ENCODE measurements around the gene PAGE3. TPM values are rescaled to one million over a fixed set of nuclear protein-coding genes. Genes with fewer than 3 reads are reported as not detected.

The PAGE3 gene
- total RNA-seq (ENCODE audit: insufficient read depth, low replicate concordance), result not detected

GRCh38 chrX:55264816-55265215 is at the start of gene PAGE3:
Gene PAGE3 (minus strand): TSS chrX:55264916. CDS start chrX:55263903, 1,013 bp downstream.
- no peak for DNase-seq (ENCODE audit: low spot score)

GRCh38 chrX:55312655-55313054 is 47.9 kb upstream of the PAGE3 start:
- no peak for DNase-seq (ENCODE audit: low spot score)

- DNase-seq (ENCODE audit: low spot score), result no peak
Observed at GRCh38 chrX:55290963-55291362, 26.2 kb upstream of the PAGE3 start.

- no peak for DNase-seq (ENCODE audit: low spot score)
Observed at GRCh38 chrX:55279832-55280231, 15.1 kb upstream of the PAGE3 start.

- DNase-seq (ENCODE audit: low spot score), result no peak
Observed at GRCh38 chrX:55260806-55261205, 3.9 kb downstream of the PAGE3 start.

GRCh38 chrX:55253528-55253927 is 11.2 kb downstream of the PAGE3 start:
- DNase-seq (ENCODE audit: low spot score), result no peak

- DNase-seq (ENCODE audit: low spot score), result no peak
Observed at GRCh38 chrX:55240788-55241340, 23.9 kb downstream of the PAGE3 start.

GRCh38 chrX:55220119-55220794 is 44.5 kb downstream of the PAGE3 start, which contains the start of gene PAGE5:
Gene PAGE5 (plus strand): TSS chrX:55220346. CDS start chrX:55221383, 1,037 bp downstream.
- DNase-seq (ENCODE audit: low spot score), result no peak

- DNase-seq (ENCODE audit: low spot score), result no peak
Observed at GRCh38 chrX:55213381-55213780, 51.3 kb downstream of the PAGE3 start.

GRCh38 chrX:55210931-55211677 is 53.6 kb downstream of the PAGE3 start:
- DNase-seq (ENCODE audit: low spot score), result no peak

Other genes starting within 250 kb of the PAGE3 start
- 160 TPM for gene ALAS2, start 233.9 kb downstream of the PAGE3 start, total RNA-seq (ENCODE audit: insufficient read depth, low replicate concordance)
- not detected for gene PAGE2B, start 189.9 kb downstream of the PAGE3 start, total RNA-seq (ENCODE audit: insufficient read depth, low replicate concordance)
- gene PAGE2, start 175.9 kb downstream of the PAGE3 start, total RNA-seq (ENCODE audit: insufficient read depth, low replicate concordance), result not detected
- gene PAGE5, start 44.6 kb downstream of the PAGE3 start, total RNA-seq (ENCODE audit: insufficient read depth, low replicate concordance), result not detected
- 65.2 TPM for gene MAGEH1, start 187.2 kb upstream of the PAGE3 start, total RNA-seq (ENCODE audit: insufficient read depth, low replicate concordance)
- 0.96 TPM for gene USP51, start 224.9 kb upstream of the PAGE3 start, total RNA-seq (ENCODE audit: insufficient read depth, low replicate concordance)